Stimulated activated CD4-positive, alpha-beta T cell treated with anti-CD3 and anti-CD28 coated beads, Interleukin-15, amount 100 ng/mL, for 24 hours (primary cell): Measurements from ENCODE around the gene PLXNA2.
A peak's percentile ranks its signal among the peaks of the same experiment; 100 is the strongest.

Source experiments
- DNase-seq: peaks from one replicate; pipeline ENCODE4 v3.0.0-alpha.2; 2020

Gene PLXNA2

GRCh38 chr1:208239473-208240381, 4.5 kb downstream of the PLXNA2 start:
- no peak for DNase-seq

- peak; percentile 19 for DNase-seq
These were observed 5.3 kb downstream of the PLXNA2 start for GRCh38 chr1:208238710-208239472.

GRCh38 chr1:208237241-208237640, 6.9 kb downstream of the PLXNA2 start:
- no peak for DNase-seq

DNA sequence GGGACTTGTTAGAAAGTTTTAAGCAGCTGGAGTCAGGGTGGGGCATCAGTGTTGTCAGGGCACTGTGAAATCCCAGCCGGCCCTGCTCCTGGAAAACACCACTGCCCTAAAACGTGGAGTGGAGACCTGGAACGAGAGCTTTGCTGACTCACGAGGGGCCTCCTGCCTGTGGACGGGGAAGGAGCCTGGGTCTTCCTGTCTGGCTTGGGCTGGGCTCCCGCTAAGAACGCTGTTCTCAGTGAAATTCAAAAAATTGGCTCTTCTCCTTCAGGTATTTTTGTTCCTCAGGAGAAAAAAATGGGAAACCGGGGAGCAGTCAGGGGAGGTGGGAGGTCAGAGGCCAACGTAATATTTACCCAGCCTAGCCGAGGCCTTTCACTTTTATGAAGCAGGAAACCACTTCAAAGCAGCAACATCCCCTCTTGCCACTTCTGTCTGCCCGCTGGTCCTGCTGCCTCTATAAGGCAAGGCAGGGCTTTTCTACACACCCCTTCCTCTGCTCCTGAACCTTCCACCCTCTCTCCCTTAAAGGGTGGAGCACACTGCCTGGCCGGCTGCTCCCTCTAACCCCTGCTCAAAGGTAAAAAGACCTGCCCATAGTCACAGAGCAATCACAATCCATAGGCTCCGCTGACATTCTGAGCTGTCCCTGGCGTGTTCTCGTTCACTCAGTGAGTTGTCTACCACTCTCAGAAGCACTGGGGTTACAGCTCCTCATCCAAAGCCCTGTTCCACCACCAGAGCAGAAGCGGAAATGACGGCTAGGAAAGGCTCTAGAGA, 8.0 kb downstream of the PLXNA2 start:
- peak; percentile 10 for DNase-seq

DNA sequence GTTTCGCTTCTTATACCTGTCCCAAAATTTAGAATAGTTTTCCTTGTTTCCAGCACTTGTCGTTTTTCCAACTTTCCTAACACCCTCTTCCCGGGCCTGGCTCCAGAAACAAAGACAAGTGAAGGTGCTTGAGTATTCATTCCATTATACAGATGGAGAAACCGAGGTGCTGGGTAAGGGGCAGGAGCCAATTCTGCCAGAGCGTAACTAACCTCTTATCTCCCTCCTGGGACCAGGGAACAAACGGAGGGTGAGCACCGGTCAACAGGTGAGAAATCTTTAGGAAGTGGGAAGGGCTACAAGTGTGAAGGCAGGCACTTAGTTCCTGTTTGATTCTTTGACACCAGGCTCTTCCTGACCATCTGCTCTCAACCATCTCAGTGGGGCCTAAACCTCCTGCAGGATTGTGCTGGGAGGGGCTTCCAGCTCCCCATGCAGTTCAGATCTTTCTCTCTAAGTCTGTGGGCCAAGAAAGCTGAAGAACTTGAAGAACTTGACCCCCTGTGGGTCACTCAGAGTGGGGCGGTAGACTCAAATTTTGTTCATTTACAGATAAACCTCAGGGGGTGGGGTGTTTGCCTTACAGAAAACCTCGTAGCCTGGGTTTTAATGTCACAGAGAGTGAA, 8.7 kb downstream of the PLXNA2 start:
- DNase-seq = no peak

- DNase-seq = no peak
These were observed 9.5 kb downstream of the PLXNA2 start for GRCh38 chr1:208234721-208235120.

DNA sequence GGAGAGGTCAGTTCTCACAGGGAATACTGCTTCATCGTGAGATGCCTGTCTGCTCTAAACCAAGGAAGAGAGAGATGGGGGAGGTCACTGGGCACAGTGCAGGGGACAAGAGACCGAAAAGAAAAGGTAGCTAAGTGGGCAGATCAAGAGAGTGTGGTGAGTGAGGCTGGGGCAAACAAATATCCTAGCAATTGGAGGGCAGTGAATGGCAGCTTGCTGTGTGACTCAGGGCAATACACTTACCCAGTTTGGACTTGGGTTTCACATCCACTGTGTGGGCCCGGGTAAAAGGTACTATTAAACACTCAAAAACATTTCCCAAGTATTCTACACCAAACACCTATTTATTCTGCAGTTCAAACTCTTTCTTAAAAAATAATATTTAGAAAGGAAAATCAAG, 10.2 kb downstream of the PLXNA2 start:
- no peak for DNase-seq

DNA sequence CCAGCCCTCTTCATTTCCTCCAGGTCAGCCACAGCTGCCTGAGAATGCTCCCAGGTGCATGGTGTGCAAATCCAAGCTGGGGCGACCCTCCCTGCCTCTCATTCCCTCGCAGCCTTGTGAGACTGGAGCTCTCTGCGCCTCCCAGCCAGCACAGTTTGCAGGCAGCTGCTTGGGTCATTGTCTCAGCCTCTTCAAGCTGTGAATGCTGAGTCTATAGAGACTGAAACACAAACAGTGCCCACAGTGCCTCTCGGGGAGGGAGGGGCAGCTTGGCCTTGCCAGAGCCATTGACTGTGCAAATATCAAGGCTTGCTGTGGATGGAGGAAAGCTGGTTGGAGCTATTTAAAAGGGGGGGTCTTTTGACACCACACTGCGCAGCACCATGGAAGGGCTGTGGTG, 10.6 kb downstream of the PLXNA2 start:
- no peak for DNase-seq

DNA sequence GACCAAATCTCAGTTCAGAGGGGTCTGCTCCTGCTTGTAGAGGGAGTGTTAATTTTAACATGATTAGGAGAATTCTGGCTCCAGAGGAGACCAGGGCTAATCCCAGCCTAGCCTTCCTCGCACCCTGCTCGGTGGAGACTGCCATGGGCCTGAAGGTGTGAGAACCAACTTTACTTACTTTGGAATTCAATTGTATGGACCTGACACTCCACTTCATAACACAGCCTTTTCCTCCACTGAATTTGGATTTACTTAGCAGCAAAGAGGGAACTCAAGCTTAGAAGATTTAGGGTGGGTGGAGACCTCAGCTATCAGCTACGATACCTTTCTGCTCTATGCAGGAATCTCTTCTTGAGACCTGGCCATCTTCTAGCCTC, 11.5 kb downstream of the PLXNA2 start:
- DNase-seq = no peak

DNA sequence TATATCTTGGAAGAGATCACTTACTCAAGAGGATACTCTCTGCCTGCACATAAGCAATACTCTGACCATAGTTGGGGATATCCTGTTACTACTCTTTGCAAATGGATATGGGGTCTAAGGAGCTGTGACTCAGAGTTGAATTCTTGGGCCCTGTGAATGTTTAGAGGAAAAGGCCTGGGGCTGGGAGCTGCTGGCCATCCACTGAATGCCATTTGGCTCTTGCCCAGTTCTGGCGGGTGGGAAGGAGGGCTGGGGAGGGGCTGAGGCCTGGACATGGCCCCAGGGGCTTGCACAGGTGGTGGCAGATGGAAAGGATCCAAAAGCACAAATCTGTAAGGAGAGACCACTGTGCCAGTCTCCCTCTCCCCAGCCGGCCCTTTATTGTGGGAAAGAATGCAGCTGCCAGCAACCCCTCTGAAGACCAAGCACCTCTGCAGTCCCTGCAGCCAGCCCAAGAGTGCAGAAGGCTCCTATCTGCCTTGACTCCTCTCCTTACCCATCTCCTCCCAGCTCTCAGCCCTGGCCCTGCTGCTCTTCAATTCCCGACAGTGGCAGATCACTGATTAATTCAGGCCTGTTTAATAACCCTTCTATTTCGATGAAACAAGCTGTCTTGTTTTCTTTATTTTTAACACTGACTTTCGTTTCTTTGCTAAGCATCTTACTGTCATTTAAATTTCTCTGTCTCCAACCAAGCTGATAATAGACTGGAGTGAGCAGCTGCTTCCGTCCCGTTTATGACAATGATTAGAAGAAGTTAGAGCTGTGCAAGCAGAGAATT, 12.1 kb downstream of the PLXNA2 start:
- no peak for DNase-seq

- no peak for DNase-seq
These were observed 13.3 kb downstream of the PLXNA2 start for GRCh38 chr1:208230668-208231529.

DNA sequence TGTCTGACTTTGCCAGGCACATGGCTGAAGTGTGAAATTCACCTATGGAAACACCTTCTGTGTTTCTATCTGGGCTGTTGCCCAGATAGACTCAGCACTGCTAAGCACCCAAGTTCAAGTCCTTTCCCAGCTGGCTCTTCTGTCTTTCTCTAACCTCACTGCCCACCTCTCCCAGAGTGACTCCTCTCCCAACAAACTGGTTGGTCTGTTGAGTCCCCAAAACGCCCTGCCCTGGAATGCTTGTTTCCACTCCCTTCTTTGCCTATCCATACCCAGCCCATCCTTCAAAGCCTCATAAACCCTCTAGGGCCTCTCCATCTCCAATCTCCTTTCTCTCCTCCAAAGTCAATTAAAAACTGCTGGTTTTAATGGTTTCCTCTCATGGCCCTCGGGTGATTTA, 15.6 kb downstream of the PLXNA2 start:
- no peak for DNase-seq

- no peak for DNase-seq
These were observed 16.2 kb downstream of the PLXNA2 start for GRCh38 chr1:208228026-208228425.

DNA sequence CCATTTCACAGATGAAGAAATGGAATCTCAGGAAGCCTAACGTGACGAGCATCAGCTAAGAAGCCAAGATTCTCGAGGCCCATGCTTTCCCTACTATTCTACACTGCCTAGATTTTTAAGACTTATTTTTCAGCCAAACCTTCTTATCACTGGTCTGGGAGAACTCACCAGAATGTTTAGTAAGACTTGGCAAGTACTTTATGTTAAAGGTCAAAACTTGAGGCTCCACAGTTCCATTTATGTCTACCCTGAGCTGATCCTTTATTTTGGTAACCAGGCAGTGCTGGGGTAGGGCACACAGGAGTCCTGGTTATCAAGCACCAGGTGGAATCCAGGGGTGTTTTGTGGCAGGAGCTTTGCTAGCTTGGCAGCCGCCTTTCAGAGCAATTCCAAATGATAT, 16.8 kb downstream of the PLXNA2 start:
- no peak for DNase-seq

DNA sequence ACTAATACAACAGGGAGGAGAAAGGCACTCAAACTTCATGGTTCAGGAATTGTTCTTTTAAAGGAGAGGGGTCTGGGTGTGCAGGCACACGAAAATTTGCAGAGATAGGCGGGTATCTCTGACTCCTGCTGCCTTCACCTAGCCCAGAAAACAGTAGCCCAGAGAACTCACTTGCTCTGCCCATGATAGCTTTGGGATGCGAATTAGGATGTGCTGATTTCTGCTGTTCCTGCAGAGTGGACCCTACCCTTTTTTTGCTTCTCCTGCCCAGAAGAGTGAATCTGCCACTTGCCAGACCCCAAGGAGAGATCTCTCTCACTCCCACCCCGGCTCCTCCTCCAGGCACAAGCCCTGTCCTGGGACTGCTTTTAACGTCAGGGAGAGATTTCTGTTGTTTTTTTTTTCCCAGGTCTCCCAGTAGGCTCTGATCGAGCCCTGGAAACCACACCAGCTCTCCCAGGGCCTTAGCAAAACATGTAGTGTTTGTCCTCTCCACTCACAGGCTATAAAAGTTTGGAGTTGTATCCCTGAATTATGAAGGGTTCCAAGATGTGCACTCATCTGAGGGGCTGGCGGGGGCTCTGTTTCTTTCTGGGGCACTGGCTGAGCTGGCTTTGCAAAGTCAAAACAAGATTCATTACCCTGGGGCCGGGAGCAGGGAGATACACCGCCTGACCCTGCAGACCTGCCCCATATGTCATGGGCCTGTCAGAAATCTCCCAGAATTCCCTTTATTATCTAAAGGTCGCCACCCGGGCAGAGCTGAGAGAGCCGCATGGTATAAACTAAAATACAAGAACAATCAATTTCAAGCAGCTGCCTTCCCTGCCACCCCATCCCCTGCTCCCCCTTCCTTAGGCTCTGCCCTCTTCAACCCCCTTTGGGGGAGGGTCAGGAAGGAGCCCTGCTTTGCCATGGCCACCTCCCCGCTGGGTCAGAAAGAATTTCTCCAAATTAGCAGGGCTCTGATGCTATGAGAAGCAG, 17.9 kb downstream of the PLXNA2 start:
- DNase-seq = no peak

GRCh38 chr1:208224192-208224713, 19.9 kb downstream of the PLXNA2 start:
- no peak for DNase-seq

DNA sequence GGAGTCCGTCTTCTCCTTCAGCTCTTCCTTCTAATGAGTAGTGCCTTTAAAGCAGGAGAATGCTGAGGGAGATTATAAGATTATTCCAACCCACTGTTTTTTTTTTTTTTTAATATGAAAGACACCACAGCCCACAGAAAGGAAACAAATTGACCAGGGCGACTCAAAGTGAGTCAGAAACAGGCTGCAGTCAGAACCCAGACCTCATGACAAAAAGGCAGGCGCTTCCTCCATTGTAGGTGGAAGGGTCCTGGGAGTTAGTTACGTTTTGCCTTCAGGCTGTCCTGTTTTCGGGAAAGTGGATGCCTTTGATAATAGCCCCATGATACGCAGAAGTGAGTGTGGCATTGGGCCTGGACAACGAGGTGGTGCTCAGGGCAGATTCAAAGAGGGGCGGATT, 21.0 kb downstream of the PLXNA2 start:
- DNase-seq = no peak

DNA sequence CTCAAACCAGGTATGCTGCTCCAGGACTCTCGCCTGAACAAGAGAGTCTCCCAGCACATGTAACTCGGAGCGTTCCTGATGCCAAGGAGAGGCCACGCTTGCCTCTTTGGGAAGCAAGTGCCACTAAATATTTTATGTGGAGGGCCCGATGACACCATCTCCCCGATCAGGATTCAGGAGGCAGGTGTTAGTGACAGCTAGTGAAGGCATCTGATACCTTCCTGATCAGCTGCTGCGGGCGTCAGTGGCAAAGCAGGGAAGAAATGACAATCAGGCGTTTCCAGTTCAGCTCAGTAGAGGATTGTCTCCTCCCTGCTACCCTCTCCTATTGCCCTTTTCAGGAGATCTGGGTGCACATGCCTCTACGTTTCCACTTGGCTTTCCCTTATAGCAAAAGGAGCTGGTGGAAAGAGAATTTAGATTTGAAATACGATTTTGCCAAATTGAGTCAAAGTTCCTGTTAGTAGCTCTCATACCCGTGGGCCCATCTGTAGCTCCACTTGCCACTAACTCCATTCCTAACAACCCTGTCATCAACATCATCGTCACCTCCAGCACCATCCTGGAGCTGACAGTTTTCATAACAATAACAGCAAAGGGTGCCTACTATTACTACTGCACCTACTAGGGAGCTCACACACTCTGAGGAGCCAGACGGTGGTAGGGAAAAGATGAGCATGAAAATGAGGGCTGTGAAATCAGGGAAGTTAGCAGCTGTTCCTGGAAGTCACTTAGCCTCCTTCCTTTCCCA, 21.6 kb downstream of the PLXNA2 start:
- DNase-seq = no peak

DNA sequence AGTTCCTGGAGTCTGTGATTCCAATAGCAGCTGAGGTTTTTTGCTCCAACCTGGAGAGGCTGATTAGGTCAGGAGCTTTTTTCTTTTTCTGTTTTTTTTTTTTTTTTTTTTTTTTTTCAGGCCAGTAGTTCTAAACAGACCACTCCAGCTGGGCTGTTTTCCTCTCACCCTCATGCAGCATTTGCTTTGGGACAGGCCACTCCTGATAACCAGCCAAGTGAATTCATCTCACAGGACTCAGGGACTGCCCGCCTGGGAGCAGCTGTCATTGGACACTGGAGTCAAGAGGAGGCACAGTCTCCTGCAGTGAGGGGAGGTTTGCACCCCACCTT, 22.9 kb downstream of the PLXNA2 start:
- DNase-seq = no peak
